Measurements from ENCODE around the gene TSPAN8. TPM values are rescaled to one million over a fixed set of nuclear protein-coding genes. Genes with fewer than 3 reads are reported as not detected.

Gene TSPAN8
- total RNA-seq = 9.8 and 108 TPM in 2 replicates

GRCh38 chr12:71157601-71158233 lies at the start of gene TSPAN8:
Gene TSPAN8 (minus strand): TSS chr12:71157999. CDS start chr12:71157678, 321 bp downstream.

Other genes starting within 250 kb of the TSPAN8 start
- gene PTPRR, start 237.3 kb downstream of the TSPAN8 start, total RNA-seq = 0.78 and 0.92 TPM in 2 replicates